HG03159 (cell line): ENCODE data around the gene MYO7B.

Source experiments
- ATAC-seq: cut with Tn5 transposase; IDR thresholded peaks from one replicate; pipeline ENCODE4 v1.9.1; 2021; ENCODE audit warnings: mild to moderate bottlenecking, moderate library complexity; ENCODE audit not compliant: unreplicated experiment

The MYO7B gene

GRCh38 chr2:127674241-127675209 lies 139.0 kb downstream of the MYO7B start:
- ATAC-seq, result no peak

- ATAC-seq, result no peak
Measured at GRCh38 chr2:127675331-127676261, 140.1 kb downstream of the MYO7B start, which contains the start of gene LIMS2. Gene LIMS2, minus strand, starts transcription at chr2:127675530. Its CDS starts 506 bp downstream, at chr2:127675024.

- no peak for ATAC-seq
Measured at GRCh38 chr2:127676906-127677305, 141.4 kb downstream of the MYO7B start.

GRCh38 chr2:127678531-127678930 lies 143.0 kb downstream of the MYO7B start:
- ATAC-seq, result no peak

GRCh38 chr2:127678991-127679390 lies 143.5 kb downstream of the MYO7B start:
- no peak for ATAC-seq

GRCh38 chr2:127679680-127680361 lies 144.3 kb downstream of the MYO7B start:
- ATAC-seq, result no peak

GRCh38 chr2:127680706-127681287 lies 145.3 kb downstream of the MYO7B start:
- no peak for ATAC-seq

GRCh38 chr2:127681288-127681804 lies 145.9 kb downstream of the MYO7B start:
- no peak for ATAC-seq

GRCh38 chr2:127681976-127682857 lies 146.7 kb downstream of the MYO7B start:
- no peak for ATAC-seq

GRCh38 chr2:127683056-127683455 lies 147.6 kb downstream of the MYO7B start:
- no peak for ATAC-seq

GRCh38 chr2:127683757-127684156 lies 148.3 kb downstream of the MYO7B start:
- ATAC-seq, result no peak

- ATAC-seq, result no peak
Measured at GRCh38 chr2:127685410-127686080, 150.1 kb downstream of the MYO7B start.
